Right kidney (tissue), 1 donor: ENCODE measurements around the gene BMP7.

Source experiments
- DNase-seq: peaks from one replicate; pipeline ENCODE4 v3.0.0-alpha.2; 2016

Gene BMP7

DNA sequence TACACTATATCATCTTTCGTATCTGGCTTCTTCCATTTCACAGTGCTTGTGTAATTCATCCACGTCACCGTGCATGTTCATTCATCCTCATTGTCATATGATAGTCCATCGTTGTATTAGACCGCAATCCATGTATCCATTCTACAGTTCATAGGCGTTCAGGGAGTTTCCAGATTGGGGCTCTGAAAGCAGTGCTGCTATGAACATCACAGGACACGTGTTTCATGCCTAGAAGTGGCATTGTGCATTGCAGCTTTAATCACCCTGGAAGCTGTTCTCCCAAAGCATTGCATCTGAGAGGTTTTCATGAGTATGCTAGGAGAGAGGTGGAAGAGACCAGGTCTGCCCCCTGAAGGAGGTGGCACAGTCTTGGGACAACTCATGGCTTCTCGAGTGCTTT is 35.3 kb downstream of the BMP7 start:
- no peak for DNase-seq

DNA sequence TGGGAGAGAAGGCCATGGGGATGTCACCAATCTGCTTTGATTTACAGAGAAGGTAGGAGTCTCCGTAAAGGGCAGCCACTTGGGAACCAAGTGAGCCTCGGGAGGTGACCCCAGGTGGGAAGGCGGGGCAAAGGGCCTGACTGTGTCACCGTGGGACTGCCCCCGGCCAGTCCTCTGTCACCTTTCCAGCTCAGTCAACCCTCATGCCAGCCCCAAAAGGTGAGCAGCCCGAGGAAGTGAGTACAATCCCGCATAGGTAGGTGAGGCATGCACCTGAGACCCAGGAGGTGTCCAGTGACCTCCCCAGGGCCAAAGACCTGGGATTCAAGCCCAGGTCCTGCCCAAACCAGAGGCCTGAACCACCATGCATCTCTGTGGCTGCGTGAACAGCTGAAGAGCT is 36.2 kb downstream of the BMP7 start:
- DNase-seq, result no peak

DNA sequence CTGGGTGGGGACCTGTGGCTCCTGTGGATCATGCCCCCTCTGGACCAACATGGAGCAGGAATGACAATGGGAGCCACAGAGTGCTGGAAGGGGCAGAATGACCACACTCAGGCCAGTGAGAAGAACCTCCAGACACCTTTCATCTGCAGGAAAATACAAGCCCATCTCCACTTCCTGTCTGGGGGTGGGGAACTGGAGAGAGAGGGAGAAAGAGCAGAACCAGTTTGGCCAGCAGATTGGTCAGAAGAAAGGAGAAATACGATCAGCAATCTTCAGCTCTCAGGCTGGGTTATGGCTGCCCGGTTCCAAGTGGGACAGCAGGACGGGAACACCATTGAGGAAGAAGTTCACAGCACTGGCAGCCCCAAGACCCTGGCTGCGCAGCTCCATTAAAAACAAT is 37.0 kb downstream of the BMP7 start:
- no peak for DNase-seq

DNA sequence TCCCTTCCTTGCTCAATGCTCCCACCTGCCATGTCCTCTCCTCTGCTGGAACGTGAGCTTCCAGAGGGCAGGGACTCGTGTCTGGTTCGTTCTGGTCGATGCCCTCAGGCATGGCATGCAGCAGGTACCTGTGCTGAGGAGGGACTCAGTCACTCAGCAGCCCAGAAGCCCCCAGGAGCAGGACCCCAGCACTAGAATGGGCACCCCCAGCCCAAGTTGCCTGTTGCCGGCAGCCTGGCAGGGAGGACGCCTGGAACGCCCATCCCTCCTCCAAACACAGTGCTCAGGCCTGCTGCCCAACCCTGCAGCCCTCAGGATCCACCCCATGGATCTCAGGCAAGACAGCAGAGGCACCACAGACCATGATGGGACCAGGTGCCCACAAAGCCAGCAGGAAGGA is 40.6 kb downstream of the BMP7 start:
- no peak for DNase-seq

DNA sequence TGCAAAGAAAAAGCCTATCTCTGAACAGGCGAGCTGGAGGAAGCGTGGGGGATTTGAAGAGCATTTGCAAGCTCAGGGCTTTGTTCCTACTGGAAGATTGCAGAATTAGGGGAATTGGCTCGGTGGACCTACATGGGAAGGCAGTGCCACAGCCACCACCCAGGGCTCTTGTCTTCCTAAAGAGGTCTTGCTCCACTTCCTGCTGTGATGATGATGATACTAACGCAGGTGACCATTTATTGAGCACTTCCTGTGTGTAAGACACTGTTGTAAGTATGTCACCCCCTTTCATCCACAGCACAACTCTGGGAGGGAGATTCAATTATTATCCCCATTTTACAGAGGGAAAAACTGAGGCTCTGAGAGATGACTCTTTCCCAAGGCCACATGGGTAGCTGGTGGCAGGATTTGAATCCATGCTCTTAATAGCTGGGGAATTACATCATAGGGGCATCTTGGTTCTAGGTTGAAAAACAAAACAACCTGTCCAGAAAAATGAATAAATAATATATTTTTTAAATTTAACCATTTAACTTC is 41.2 kb downstream of the BMP7 start:
- no peak for DNase-seq

DNA sequence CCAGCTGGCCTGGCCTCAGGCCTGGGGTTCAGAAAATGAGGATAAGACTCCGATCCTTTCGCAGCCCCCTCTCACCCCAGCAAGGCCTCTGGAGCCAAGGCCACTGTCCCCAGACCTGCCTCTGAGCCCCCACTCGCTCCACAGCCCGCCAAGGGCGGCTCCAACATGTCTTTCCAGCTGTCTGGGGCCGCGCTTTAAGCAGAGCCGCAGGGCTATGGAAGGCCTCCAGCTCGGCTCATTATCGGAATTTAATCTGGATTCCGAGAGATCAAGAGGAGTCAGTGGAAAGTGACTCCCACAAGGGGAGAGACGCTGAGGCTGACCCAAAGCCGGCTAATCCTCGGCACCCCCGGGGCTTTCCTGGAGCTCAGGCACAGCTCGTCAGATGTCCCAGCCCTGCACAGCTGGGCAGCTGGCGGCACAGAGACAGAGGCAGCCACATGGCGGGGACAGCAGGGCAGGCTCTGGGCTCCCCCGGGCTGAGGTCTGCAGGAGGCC is 41.8 kb downstream of the BMP7 start:
- DNase-seq, result no peak

DNA sequence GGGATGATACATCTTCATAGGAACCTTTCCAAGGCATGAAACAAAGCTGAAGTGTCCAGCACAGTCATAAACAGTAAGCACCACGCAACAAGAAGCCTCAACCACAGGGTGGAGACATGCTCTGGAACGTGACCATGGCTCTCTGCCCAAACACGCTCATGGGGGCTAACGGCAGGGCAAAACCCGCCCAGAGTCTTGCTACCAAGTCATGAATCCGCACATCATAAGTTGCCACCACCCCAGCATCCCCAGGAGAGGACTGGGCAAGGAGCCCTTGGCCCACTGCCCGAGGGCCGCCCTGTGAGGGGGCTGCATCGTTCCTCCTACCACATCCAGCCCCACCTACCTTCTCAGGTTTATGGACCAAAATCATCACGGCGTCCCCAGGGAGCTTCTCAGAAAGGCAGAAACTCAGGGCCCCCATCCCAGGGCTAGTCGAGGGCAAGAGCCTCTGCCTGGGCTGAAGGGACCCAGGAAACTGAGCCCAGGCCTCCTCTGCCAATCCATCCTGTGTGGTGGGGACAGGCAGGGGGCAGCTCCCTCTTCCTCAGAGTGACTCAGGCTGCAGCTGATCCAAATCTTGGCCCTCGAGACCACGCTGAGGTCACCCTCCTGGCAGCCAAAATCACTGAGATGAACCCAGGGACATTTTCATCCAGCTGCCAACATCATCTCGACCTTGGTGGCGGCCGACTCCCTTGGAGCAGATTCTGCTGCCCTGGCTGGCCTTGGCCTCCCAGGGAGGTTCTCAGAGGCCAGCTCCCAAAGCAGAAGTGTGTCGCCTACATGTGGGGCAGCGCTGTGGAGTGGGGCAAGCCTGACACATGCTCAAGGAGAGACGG is 42.6 kb downstream of the BMP7 start:
- no peak for DNase-seq

DNA sequence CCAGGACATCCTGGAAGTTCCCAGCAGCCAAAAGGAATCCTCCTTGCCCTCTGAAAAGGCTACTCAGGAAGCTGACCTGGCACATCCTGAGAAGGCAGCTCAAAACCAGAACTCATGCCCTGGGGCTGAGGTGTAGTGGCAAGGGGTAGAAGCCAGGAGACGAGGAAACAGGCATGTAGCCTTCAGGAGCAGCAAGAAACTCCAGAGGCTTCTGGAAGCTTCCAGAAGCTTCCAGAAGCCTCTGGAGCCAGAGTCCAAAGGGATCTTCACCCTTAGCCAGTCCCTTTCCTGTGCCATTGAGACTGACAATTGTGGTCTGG is 43.9 kb downstream of the BMP7 start:
- no peak for DNase-seq

DNA sequence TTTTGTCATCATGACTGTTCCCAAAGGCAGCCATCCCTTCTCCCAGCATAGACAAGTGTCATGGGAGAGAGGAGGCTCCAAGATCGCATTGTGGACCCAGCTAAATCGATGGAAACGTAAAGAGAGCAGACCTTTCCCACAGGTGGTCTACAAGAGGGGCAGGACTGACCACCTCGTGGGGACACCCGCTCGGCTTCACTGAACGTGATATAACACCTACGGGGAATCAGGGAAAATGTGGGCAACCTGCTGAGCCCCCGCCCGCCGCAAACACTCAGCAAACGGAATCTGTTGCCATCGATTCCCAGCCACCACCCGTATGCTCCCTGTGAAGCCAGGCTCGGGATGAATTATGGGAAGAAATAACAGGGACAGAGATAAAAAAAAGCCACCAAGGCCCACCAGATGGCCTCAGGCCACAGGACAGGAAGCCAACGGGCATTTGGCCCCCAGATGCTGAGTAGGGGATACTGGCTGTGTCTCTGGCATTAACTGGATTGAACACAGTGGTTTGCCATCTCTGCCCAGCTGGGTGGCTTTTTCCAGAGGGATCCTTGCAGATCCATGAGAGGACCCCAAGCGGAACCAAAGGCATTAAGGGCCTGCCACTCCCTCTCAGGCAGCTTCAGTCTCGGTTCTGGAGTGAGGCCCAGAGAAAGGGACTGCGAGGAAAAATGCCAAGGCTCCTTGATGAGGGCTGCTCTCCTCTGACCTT is 44.4 kb downstream of the BMP7 start:
- DNase-seq, result no peak

DNA sequence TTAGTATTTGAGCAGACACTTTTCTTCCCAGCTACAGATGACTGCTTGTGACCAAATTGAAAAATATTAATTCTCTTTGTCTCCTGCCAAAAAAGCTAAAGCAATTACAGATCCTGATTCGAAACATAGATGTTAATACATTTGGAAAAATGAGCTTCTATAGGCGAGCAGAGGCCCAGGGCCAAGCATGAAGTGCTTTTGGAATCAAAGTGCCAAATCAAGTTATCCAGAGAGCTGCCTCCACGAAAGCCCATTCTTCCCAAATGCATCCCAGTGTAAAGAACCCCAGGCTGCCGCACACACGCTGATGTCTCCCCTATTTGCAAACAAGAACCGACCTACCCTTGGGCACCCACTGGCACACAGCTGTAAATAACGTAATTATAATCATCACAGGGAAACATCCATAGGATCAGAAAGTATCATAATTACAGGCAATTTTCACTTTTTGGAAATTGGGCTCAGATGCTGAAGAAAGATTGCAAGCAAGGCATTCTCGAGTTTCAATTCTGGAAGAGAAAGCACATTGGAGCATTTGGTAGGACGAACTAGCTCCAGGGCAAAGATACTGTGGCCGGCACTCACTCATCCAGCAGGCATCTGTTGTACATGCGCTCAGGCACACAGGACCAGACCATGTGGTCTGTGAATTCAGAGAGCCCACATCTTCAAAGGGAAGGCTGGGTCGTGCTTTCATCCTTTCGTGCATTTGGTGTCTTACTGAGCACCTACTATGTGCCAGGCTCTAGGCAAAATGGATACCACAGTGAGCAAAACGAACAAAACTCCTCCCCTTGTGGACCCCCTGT is 45.9 kb downstream of the BMP7 start:
- DNase-seq, result no peak

DNA sequence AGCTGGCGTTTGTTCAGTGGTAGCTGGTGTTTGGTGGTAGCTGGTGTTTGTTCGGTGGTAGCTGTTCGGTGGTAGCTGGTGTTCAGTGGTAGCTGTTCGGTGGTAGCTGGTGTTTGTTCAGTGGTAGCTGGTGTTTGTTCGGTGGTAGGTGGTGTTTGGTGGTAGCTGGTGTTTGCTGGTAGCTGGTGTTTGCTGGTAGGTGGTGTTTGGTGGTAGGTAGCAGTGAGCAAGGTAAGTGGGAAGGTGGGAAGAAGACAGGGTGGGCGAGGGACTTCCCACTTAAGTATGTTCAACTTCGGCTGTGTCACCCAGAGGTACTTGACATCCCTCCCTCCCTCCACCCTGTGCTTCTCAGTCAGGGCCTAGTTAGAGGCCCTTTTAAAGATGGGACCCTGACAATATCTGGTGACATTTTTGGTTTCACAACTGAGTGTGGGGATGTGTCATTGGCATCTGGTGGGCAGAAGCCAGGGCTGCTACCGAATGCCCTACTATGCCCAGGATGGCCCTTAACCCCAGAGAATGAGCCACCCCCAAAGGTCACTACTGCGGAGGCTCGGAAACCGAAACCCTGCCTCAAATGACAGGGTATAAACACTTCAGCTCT is 47.3 kb downstream of the BMP7 start:
- DNase-seq, result no peak

DNA sequence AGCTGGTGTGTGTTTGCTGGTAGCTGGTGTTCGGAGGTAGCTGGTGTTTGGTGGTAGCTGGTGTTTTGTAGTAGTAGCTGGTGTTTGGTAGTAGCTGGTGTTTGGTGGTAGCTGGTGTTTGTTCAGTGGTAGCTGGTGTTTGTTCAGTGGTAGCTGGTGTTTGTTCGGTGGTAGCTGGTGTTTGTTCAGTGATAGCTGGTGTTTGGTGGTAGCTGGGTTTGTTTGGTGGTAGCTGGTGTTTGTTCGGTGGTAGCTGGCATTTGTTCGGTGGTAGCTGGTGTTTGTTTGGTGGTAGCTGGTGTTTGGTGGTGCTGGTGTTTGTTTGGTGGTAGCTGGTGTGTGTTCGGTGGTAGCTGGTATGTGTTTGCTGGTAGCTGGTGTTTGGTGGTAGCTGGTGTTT is 48.0 kb downstream of the BMP7 start:
- no peak for DNase-seq

DNA sequence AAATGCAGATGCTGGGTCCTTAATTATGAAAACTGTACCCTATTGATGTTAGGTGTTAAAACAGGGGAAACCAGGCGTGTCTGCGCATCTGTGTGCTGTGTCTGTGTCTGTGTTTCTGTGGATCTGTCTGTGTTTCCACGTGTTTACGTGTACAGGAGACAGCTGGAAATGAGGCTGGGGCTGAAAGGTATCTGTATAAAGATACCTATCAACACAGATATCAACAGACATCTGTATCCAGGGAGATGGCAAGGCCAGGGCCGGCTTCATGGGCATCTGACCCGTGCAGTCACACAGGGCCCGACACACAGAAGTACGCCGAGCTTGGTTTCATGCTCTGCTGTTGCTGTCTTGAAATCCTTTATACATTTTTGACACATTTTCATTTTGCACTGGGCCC is 48.6 kb downstream of the BMP7 start:
- no peak for DNase-seq

DNA sequence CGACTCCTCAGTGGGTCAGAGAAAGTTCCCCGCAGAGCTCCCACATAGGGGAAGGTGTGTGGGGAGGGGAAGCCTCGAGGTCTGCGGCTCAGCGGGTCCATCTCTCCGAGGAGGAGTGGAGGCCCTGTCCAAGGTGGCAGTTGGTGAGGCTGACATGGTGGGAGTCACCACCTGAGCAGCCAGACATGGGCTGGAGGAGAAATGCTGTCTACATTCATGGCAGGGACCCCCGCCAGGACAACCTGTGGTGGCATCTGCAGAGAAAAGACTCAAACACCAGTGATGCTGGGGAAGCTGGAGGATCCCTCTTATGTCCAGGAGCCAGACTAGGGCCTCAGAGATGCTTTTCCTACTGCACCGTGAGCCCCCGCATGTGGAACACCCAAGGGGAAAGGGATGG is 49.8 kb downstream of the BMP7 start:
- DNase-seq, result no peak

DNA sequence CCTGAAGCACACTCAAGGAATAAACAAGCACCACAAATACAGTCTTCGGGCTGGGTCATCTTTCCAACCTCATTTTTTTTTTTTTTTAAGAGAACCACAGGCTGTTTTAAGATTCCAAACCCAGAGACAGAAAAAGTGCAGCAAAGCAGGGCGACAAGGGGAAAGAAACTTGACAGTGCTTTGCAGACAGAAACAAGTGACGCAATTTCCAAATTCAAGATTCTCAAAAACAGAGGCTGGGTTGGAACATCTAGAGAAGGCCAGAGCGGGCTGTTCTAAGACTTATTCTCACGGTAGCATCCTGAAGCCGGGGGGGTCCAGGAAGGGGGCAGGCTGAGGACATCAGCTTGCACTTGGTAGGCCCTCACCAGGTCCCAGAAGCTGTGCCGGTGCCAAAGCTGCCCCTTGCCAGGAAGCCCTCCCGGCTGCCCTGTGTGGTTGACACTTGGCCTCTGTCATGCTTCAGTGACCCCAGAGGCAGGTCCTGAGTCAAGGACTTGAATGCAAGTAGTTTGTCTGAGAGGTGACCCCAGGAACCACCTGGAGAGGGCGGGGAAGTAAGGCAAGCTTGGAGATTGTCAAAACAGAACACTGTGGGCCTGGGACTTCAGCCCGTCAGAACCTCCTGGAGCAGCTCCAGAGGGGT is 50.5 kb downstream of the BMP7 start:
- no peak for DNase-seq

DNA sequence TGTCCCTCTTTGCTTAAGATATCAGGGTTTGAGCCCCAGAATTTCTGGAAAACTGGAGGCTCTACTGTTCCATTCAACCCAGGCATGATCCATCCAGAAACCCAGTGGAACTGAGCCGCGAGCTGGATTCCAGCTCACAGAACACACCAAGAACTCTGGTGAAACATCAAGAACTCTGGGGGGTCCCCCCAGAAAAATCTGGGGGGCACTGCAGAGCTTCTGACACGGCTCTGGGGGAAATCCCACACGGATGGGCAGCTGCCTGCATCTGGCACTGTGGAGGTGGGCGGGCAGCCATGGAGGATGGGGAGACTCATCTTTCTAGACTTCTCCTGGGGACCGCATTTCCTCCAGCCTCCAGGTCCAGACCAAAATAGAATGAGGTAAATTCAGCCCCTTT is 51.0 kb downstream of the BMP7 start:
- no peak for DNase-seq

DNA sequence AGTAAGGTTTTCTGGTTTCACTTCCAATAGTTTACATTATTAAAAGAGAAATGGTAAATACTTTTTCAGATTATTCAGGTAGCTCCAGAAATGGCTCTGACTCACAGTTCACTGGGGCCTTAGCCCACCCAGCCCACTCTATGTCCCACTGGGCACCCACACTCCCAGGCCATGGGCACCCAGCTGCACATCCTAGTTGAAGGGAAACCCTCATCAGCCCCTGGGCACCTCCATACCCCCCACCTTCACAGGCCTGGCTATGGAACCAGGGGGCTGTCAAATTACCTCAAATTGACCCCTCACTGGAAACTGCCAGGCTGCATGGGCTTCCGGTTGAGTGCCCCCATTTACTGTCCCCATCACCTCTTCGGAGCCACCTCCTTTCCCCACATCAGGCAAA is 51.5 kb downstream of the BMP7 start:
- DNase-seq, result no peak

DNA sequence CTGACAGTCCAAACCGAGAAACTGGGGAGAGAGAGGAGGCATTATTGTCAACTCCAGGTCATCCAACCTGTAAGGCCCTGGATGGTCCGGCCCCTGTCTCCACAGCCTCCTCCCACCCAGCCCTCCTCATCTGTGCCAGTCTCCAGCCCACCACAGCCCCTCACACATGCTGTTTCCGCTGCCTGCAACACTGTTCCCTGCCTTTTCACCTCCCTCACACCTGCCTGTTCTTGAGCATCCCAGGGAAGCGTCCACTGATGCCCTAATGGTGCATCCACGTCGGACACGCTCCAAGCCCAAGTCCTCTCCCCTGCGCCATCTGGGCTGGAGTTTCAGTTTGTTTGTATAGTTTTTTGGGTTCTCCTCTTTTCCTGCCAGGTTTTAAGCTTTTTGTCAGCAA is 52.0 kb downstream of the BMP7 start:
- no peak for DNase-seq

DNA sequence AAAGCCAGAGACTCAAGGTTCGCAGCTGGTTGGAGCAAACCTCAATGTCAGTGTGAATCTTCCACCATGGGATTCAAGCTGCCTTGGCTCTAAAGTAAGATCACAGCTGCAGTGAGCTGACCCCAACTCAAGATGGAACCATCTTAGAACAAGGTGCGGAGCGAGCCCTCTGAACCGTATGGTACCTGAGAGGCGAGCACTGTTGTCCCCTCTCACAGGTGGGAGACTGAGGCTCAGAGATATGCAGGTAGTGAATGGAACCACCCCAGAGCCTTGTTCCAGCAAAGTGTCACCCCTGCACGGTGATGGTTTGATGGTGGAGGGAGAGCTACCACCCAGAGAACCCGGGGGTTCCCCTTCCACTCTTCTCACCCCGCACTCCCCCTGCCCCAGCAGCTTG is 52.5 kb downstream of the BMP7 start:
- no peak for DNase-seq

DNA sequence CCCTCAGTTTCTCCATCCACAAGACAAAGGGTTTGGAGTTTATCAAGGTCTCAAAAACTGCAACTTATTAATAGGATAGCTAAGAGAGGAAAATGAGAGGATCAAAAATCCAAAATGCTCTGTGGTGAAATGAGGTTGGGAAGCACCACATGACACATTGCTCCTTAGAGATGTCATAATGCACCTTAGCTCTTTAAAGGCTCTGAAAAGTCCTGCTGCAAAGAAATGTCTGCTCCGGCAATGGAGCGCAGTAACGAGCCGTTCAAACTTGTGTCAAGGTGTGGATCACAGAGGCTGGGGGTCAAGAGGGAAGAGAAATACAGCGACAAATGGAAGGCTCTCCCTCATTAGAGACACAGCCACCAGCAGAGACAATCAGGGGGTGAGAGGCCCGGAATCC is 53.1 kb downstream of the BMP7 start:
- no peak for DNase-seq

DNA sequence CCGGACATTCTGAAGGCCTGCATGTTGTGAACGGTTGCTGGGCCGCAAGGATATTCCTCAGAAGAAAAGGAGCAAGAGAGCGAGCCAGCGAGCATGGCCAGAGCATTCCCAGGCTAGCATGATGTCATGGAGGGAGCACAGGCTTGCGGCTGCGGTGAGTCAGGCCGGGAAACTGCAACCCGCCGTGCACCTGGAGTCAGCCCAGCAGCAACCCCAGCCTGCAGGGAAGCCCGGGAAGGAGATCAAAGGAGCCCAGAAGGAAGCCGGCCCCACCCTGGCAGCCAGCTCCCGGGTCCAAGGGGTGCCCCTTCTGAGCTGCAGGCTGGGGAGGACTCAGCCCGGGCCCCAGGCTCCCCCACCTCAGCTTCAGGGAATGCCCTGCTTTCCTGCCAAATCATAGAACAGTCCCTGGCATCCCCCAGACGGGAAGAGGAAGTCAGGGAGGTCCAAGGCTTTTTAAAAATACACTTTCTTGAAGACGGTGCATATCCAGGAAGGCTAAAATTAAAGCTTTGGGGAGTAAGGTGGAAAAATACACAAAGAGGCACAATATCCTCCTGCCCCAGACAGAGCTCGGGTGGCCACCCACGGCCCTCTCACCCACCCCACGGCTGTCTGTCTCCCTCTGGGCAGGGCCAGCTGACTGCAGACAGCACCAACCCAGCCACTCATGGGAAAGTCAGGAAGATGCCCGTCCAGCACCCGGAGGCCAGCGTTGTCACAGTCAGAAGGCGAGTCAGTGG is 53.7 kb downstream of the BMP7 start:
- DNase-seq, result peak; percentile 54
